Measurements from ENCODE around the gene MOXD1. TPM values are rescaled to one million over a fixed set of nuclear protein-coding genes. Genes with fewer than 3 reads are reported as not detected.
"Not testable (repeated sequence)": the region's sequence is repeated elsewhere in the genome, so short reads cannot be mapped to it uniquely, and the experiment has no call there.

Gene MOXD1
- total RNA-seq, 1 experiment from 2014 or later: 5.0 TPM

DNA sequence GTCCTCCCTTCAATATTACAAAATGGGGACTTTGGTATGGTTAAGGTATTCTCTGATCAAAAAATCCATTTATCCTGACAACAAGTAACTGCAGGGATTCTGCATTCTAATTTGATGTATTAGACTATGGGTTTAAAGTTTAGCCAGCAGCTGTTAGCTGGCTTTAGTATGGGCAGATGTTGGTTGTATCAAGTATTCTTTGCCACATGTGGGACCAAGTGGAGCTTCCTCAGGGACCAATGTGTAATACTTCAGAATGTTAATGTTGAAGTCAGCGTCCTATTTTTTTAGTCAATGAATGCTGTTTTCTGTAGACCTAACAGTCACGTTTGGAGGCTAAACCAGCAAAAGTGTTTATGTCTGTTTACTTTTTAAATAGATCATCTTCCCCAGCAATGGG lies 41.4 kb downstream of the MOXD1 start:
- ChIA-PET POLR2A (ENCODE audit: unreplicated experiment) (no interaction called here), CTCF (no interaction called here)
- Histone ChIP-seq H3K36me3 (ENCODE audit: low read depth, low read length) (no peaks in the 10 kb centered on the region), H3K9me3 (ENCODE audit: low read length) (no peaks in the 10 kb centered on the region), H3K9me2 (replicated peaks; ENCODE audit: low read length) (no peaks in the 10 kb centered on the region), H3K27me3 (ENCODE audit: low read length) (no peaks in the 10 kb centered on the region), H3K27ac (ENCODE audit: low read length) (no peak overlapping the region), H2AFZ (ENCODE audit: low read length) (no peak overlapping the region), H3F3A (ENCODE audit: low read length, unreplicated experiment) (no peaks in the 10 kb centered on the region), H4K20me1 (ENCODE audit: low read length) (no peaks in the 10 kb centered on the region), H3K4me2 (ENCODE audit: low read length) (no peak overlapping the region), H3K9ac (ENCODE audit: low read length) (no peak overlapping the region), H3K79me2 (ENCODE audit: low read length) (no peaks in the 10 kb centered on the region), H3K4me1 (ENCODE audit: insufficient read depth, low read length) (peaks cover 19% of the 10 kb centered on the region), H3K4me3 (ENCODE audit: low read length) (no peak overlapping the region)
- ATAC-seq: no peak
- intact Hi-C loops (cut with micrococcal nuclease): no loop called here
- no TSS peak for BruUV-seq (replicated peaks)
- TF ChIP-seq EZH2 (IDR thresholded peaks at IDR 0.05; ENCODE audit: low read length, unreplicated experiment) (no peak), EZH2phosphoT487 (IDR thresholded peaks at IDR 0.05; ENCODE audit: borderline replicate concordance, low read length) (no peak)
- TF ChIP-seq, protein P1, sequence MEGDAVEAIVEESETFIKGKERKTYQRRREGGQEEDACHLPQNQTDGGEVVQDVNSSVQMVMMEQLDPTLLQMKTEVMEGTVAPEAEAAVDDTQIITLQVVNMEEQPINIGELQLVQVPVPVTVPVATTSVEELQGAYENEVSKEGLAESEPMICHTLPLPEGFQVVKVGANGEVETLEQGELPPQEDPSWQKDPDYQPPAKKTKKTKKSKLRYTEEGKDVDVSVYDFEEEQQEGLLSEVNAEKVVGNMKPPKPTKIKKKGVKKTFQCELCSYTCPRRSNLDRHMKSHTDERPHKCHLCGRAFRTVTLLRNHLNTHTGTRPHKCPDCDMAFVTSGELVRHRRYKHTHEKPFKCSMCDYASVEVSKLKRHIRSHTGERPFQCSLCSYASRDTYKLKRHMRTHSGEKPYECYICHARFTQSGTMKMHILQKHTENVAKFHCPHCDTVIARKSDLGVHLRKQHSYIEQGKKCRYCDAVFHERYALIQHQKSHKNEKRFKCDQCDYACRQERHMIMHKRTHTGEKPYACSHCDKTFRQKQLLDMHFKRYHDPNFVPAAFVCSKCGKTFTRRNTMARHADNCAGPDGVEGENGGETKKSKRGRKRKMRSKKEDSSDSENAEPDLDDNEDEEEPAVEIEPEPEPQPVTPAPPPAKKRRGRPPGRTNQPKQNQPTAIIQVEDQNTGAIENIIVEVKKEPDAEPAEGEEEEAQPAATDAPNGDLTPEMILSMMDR (conservative IDR thresholded peaks at IDR 0.05; ENCODE audit: low read depth, low read length): no peak
- no peak for DNase-seq

DNA sequence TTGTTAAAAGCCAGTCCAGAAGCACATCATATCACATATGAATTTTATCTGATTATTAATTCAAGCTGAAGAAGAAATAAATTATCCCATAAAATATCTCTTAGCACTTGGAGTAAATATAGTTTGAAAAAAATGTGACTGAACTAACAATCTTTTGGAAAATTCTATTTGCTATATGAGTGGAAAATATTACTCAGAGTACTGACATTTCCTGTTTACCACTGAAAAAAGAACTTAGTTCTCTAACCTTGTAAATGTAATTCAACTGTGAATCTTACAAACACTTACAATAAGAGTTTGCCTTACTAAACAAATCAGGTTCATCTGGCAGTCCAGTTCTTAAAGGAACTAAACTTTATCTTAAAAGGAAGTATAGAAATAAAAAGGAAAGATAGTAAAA lies 44.2 kb downstream of the MOXD1 start:
- CTCF ChIA-PET: interaction anchor here (0.8 kb wide), 1 partner anchor 77 kb away, joined by 3 read pairs; no protein-coding TSS in a partner anchor
- H3K4me3 ChIP-seq (ENCODE audit: low read length): no peak overlapping the region
- H3K4me1 ChIP-seq (ENCODE audit: insufficient read depth, low read length): peaks cover 21% of the 10 kb centered on the region; the same call in 1 of the 2 replicates
- H3K9ac ChIP-seq (ENCODE audit: low read length): no peak overlapping the region
- no peaks in the 10 kb centered on the region for H3F3A ChIP-seq (ENCODE audit: low read length, unreplicated experiment)
- H3K79me2 ChIP-seq (ENCODE audit: low read length): no peaks in the 10 kb centered on the region
- no peaks in the 10 kb centered on the region for H3K27me3 ChIP-seq (ENCODE audit: low read length)
- no peaks in the 10 kb centered on the region for H3K9me2 ChIP-seq (replicated peaks; ENCODE audit: low read length)
- no peaks in the 10 kb centered on the region for H3K9me3 ChIP-seq (ENCODE audit: low read length)
- H3K4me2 ChIP-seq (ENCODE audit: low read length): peak overlapping the region; percentile 41
- H2AFZ ChIP-seq (ENCODE audit: low read length): no peak overlapping the region
- H4K20me1 ChIP-seq (ENCODE audit: low read length): no peaks in the 10 kb centered on the region
- no peaks in the 10 kb centered on the region for H3K36me3 ChIP-seq (ENCODE audit: low read depth, low read length)
- H3K27ac ChIP-seq (ENCODE audit: low read length): peak overlapping the region; percentile 41
- no TSS peak for BruUV-seq (replicated peaks)
- intact Hi-C loops (cut with micrococcal nuclease): loop anchor here (2.0 kb wide), 1 partner anchor 42 kb away; no protein-coding TSS in a partner anchor
- TF ChIP-seq EZH2phosphoT487 (IDR thresholded peaks at IDR 0.05; ENCODE audit: borderline replicate concordance, low read length): no peak
- no peak for TF ChIP-seq EZH2 (IDR thresholded peaks at IDR 0.05; ENCODE audit: low read length, unreplicated experiment)
- TF ChIP-seq, protein P1 (conservative IDR thresholded peaks at IDR 0.05; ENCODE audit: low read depth, low read length): no peak
- peak; percentile 88 for ATAC-seq
- peak; percentile 70 for DNase-seq
- POLR2A ChIA-PET (ENCODE audit: unreplicated experiment): no interaction called here

DNA sequence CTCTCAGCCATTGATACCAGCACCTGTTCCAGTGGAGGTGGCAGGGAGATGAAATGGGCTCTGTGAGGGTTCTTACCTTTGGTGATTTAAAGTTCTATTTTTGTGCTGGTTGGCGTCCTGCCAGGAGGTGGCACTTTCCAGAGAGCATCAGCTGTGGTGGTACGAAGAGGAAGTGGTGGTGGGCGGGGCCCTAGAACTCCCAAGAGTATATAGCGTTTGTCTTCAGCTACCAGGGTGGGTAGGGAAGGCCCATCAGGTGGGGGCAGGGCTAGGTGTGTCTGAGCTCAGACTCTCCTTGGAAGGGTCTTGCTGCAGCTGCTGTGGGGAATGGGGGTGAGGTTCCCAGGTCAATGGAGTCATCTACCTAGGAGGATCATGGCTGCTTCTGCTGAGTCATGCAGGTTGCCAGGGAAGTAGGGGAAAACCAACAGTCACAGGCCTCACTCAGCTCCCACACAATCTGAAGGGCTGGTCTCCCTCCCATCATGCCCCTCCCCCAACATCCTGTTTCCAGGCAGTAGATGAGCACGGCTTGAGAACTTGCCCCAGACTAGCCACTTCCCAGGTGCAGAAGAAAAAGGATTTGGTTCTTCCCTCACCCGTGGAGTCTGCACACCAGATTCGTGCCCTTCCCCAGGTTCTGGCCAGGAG lies 46.6 kb downstream of the MOXD1 start:
- peak; percentile 6 for DNase-seq
- POLR2A ChIA-PET (ENCODE audit: unreplicated experiment): no interaction called here

DNA sequence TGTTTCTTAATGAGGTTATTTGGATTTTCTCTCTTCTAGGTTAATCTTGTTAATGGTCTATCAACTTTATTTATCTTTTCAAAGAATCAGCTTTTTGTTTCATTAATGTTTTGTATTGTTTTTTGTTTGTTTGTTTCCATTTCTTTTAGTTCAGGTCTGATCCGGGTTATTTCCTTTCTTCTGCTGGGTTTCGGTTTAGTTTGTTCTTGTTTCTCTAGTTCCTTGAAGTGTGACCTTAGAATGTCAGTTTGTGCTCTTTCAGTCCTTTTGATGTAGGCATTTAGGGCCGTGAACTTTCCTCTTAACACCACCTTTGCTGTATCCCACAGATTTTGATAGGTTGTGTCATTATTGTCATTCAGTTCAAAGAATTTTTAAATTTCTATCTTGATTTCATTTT lies 49.3 kb downstream of the MOXD1 start:
- H3K27ac ChIP-seq (ENCODE audit: low read length); BruUV-seq (replicated peaks); ATAC-seq; intact Hi-C loops (cut with micrococcal nuclease); H3K79me2 ChIP-seq (ENCODE audit: low read length); H3K4me3 ChIP-seq (ENCODE audit: low read length); H3K9me2 ChIP-seq (replicated peaks; ENCODE audit: low read length); H4K20me1 ChIP-seq (ENCODE audit: low read length); CTCF ChIA-PET; H3K27me3 ChIP-seq (ENCODE audit: low read length); POLR2A ChIA-PET (ENCODE audit: unreplicated experiment); H3K4me2 ChIP-seq (ENCODE audit: low read length); DNase-seq; H3F3A ChIP-seq (ENCODE audit: low read length, unreplicated experiment); H2AFZ ChIP-seq (ENCODE audit: low read length); H3K36me3 ChIP-seq (ENCODE audit: low read depth, low read length); H3K9ac ChIP-seq (ENCODE audit: low read length); H3K9me3 ChIP-seq (ENCODE audit: low read length): not testable (repeated sequence)
- H3K4me1 ChIP-seq (ENCODE audit: insufficient read depth, low read length): peaks cover 11% of the 10 kb centered on the region; the same call in 1 of the 2 replicates

More for the DNA sequence above, 46.6 kb downstream of the MOXD1 start:
- intact Hi-C loops (cut with micrococcal nuclease): no loop called here
- peaks cover 21% of the 10 kb centered on the region; the same call in 1 of the 2 replicates for H3K4me1 ChIP-seq (ENCODE audit: insufficient read depth, low read length)
- CTCF ChIA-PET: no interaction called here
- H4K20me1 ChIP-seq (ENCODE audit: low read length): no peaks in the 10 kb centered on the region
- no peak for ATAC-seq
- H3F3A ChIP-seq (ENCODE audit: low read length, unreplicated experiment): no peaks in the 10 kb centered on the region
- H3K9me2 ChIP-seq (replicated peaks; ENCODE audit: low read length): no peaks in the 10 kb centered on the region
- H3K4me2 ChIP-seq (ENCODE audit: low read length): no peak overlapping the region
- no peaks in the 10 kb centered on the region for H3K27me3 ChIP-seq (ENCODE audit: low read length)
- no peak for TF ChIP-seq EZH2phosphoT487 (IDR thresholded peaks at IDR 0.05; ENCODE audit: borderline replicate concordance, low read length)
- no peak for TF ChIP-seq EZH2 (IDR thresholded peaks at IDR 0.05; ENCODE audit: low read length, unreplicated experiment)
- TF ChIP-seq, protein P1 (conservative IDR thresholded peaks at IDR 0.05; ENCODE audit: low read depth, low read length): no peak
- H3K4me3 ChIP-seq (ENCODE audit: low read length): no peak overlapping the region
- H3K36me3 ChIP-seq (ENCODE audit: low read depth, low read length): no peaks in the 10 kb centered on the region
- no peak overlapping the region for H3K9ac ChIP-seq (ENCODE audit: low read length)
- H3K9me3 ChIP-seq (ENCODE audit: low read length): no peaks in the 10 kb centered on the region
- no TSS peak for BruUV-seq (replicated peaks)
- no peaks in the 10 kb centered on the region for H3K79me2 ChIP-seq (ENCODE audit: low read length)
- H2AFZ ChIP-seq (ENCODE audit: low read length): no peak overlapping the region
- H3K27ac ChIP-seq (ENCODE audit: low read length): no peak overlapping the region

Measured in PC-3 (cell line).